ENCODE data around the gene AMBP.

GRCh38 chr9:114038724-114039313 is 39.3 kb downstream of the AMBP start:
- TF ChIP-seq CTCF (IDR thresholded peaks at IDR 0.05) (no peak), EZH2 (IDR thresholded peaks at IDR 0.05) (no peak), EZH2phosphoT487 (IDR thresholded peaks at IDR 0.05) (no peak)

Data from neural progenitor cell (in vitro differentiated cells).